SK-N-SH (cell line): ENCODE measurements around the gene SLC24A3. TPM values are rescaled to one million over a fixed set of nuclear protein-coding genes. Genes with fewer than 3 reads are reported as not detected.

Experiments
- CTCF ChIA-PET: fragments of 300-600, 350-600 bp; formaldehyde crosslinking; extraction: SDS; loops from one replicate; lab custom pipeline; 2021; lab: Yijun Ruan, JAX
- POLR2A ChIA-PET: fragments of 350-600 bp; sonication (Branson Sonifier 250); formaldehyde crosslinking; extraction: SDS; loops from one replicate; lab custom pipeline; 2020; ENCODE audit warnings: antibody characterized with exemption, inconsistent platforms; lab: Yijun Ruan, JAX
- DNase-seq: peaks from one replicate; pipeline ENCODE4 v3.0.0; 2012
- H2AFZ ChIP-seq: fragments of 200-600 bp; sonication (generic); 2 replicates; pipeline ENCODE4 v1.8.1; 2016; ENCODE audit warnings: antibody characterized with exemption, mild to moderate bottlenecking, low read depth
- H3F3A ChIP-seq: fragments of 200-600 bp; sonication (generic); replicated peaks from 2 replicates; pipeline ENCODE3; 2016; ENCODE audit warnings: antibody characterized with exemption, mild to moderate bottlenecking; ENCODE audit not compliant: insufficient read depth
- H3K27ac ChIP-seq, 2 experiments: fragments of 200-500 bp in 1 of 2; fragments of 200-600 bp in 1 of 2; sonication (Bioruptor generic) in 1 of 2; sonication (generic), shearing (Covaris generic) in 1 of 2; 2 replicates each; pipeline versions ENCODE4 v1.5.1 to v1.6.1; 2014 to 2016; ENCODE audit warnings: low read depth in 2 of 2, inconsistent platforms in 1 of 2, low read length in 1 of 2, mild to moderate bottlenecking in 1 of 2, mixed read lengths in 1 of 2
- H3K27me3 ChIP-seq: fragments of 200-600 bp; sonication (generic), shearing (Covaris generic); 2 replicates; pipeline ENCODE4 v1.6.1; 2016; ENCODE audit warnings: mixed run types; ENCODE audit not compliant: insufficient read depth
- H3K36me3 ChIP-seq, 2 experiments: fragments of 200-500 bp in 1 of 2; fragments of 200-600 bp in 1 of 2; sonication (Bioruptor generic) in 1 of 2; sonication (generic) in 1 of 2; replicated peaks in 1 of 2; 2 replicates each; pipeline versions ENCODE3 to v1.5.1; 2014 to 2016; ENCODE audit warnings: low read length in 1 of 2, mild to moderate bottlenecking in 1 of 2; ENCODE audit not compliant: insufficient read depth in 2 of 2, control insufficient read depth in 1 of 2
- H3K4me1 ChIP-seq, 2 experiments: fragments of 200-500 bp in 1 of 2; fragments of 200-600 bp in 1 of 2; sonication (Bioruptor generic) in 1 of 2; sonication (generic), shearing (Covaris generic) in 1 of 2; 2 replicates each; pipeline versions ENCODE4 v1.5.1 to v1.6.1; 2014 to 2016; ENCODE audit warnings: low read depth in 1 of 2, low read length in 1 of 2, mixed run types in 1 of 2; ENCODE audit not compliant: insufficient read depth in 2 of 2, control insufficient read depth in 1 of 2
- H3K4me2 ChIP-seq: fragments of 200-600 bp; sonication (generic), shearing (Covaris generic); 2 replicates; pipeline ENCODE4 v1.6.1; 2017; ENCODE audit warnings: mixed run types
- H3K4me3 ChIP-seq, 2 experiments: fragments of 200-500 bp in 1 of 2; fragments of 200-600 bp in 1 of 2; sonication (Bioruptor generic) in 1 of 2; sonication (generic), shearing (Covaris generic) in 1 of 2; 2 replicates each; pipeline versions ENCODE4 v1.5.1 to v1.8.1; 2014 to 2016; ENCODE audit warnings: low read depth in 2 of 2, inconsistent platforms in 1 of 2, low read length in 1 of 2, mild to moderate bottlenecking in 1 of 2, mixed read lengths in 1 of 2, moderate library complexity in 1 of 2
- H3K79me2 ChIP-seq: fragments of 200-600 bp; sonication (generic); 2 replicates; pipeline ENCODE4 v1.8.1; 2017; ENCODE audit warnings: mild to moderate bottlenecking; ENCODE audit not compliant: insufficient read depth
- H3K9ac ChIP-seq: fragments of 200-600 bp; sonication (generic); 2 replicates; pipeline ENCODE4 v1.6.1; 2017; ENCODE audit warnings: mixed run types
- H3K9me2 ChIP-seq: fragments of 200-600 bp; sonication (generic); 2 replicates; pipeline ENCODE4 v1.6.1; 2017; ENCODE audit warnings: mixed run types
- H3K9me3 ChIP-seq: fragments of 200-600 bp; sonication (generic); 2 replicates; pipeline ENCODE4 v1.6.1; 2017; ENCODE audit warnings: mixed run types, mild to moderate bottlenecking, moderate library complexity
- H4K20me1 ChIP-seq: fragments of 200-600 bp; sonication (generic); 2 replicates; pipeline ENCODE4 v1.6.1; 2017; ENCODE audit warnings: mild to moderate bottlenecking, mixed run types; ENCODE audit not compliant: insufficient read depth
- EP300 ChIP-seq, 2 experiments: IDR thresholded peaks; 2 replicates each; pipeline versions ENCODE4 v1.4.0 to v1.6.1; 2012; ENCODE audit warnings: borderline replicate concordance in 1 of 2, low read depth in 1 of 2, low read length in 1 of 2
- FOSL2 ChIP-seq: IDR thresholded peaks from 2 replicates; pipeline ENCODE4 v1.4.0; 2012; ENCODE audit warnings: low read depth, mild to moderate bottlenecking, moderate library complexity, borderline replicate concordance
- FOXM1 ChIP-seq: IDR thresholded peaks from 2 replicates; pipeline ENCODE4 v1.4.0; 2012; ENCODE audit warnings: low read depth, mild to moderate bottlenecking
- JUND ChIP-seq: IDR thresholded peaks from 2 replicates; pipeline ENCODE4 v1.4.0; 2012
- NFIC ChIP-seq: IDR thresholded peaks from 2 replicates; pipeline ENCODE4 v1.4.0; 2012; ENCODE audit warnings: borderline replicate concordance
- NRF1 ChIP-seq: IDR thresholded peaks from 2 replicates; pipeline ENCODE4 v1.6.1; 2012; ENCODE audit warnings: low read depth, mild to moderate bottlenecking, low read length
- PBX3 ChIP-seq: IDR thresholded peaks from 2 replicates; pipeline ENCODE4; 2012
- POLR2AphosphoS5 ChIP-seq: IDR thresholded peaks from 2 replicates; pipeline ENCODE4 v1.6.1; 2012; ENCODE audit warnings: low read depth, low read length
- RAD21 ChIP-seq: IDR thresholded peaks from 2 replicates; pipeline ENCODE4 v1.6.1; 2012; ENCODE audit warnings: mild to moderate bottlenecking, low read length
- REST ChIP-seq: IDR thresholded peaks from 2 replicates; pipeline ENCODE4 v1.6.1; 2012; ENCODE audit warnings: mild to moderate bottlenecking, low read depth, low read length, moderate library complexity
- SIN3A ChIP-seq: IDR thresholded peaks from 2 replicates; pipeline ENCODE4 v1.6.1; 2012; ENCODE audit warnings: low read depth, mild to moderate bottlenecking, low read length, moderate library complexity, borderline replicate concordance
- TCF12 ChIP-seq: IDR thresholded peaks from 2 replicates; pipeline ENCODE4 v1.4.0; 2012
- USF2 ChIP-seq: fragments of 150-350 bp; IDR thresholded peaks from 2 replicates; pipeline ENCODE4 v1.6.1; 2017; ENCODE audit warnings: antibody characterized with exemption, low read length, low read depth, borderline replicate concordance
- YY1 ChIP-seq: IDR thresholded peaks from 2 replicates; pipeline ENCODE4 v1.4.0; 2012; ENCODE audit warnings: low read depth, mild to moderate bottlenecking
- ZBTB33 ChIP-seq: IDR thresholded peaks from 2 replicates; pipeline ENCODE4 v1.4.0; 2012; ENCODE audit warnings: low read depth, borderline replicate concordance
- WGBS: methylation state at CpG from one replicate; pipeline ENCODE4 v1.1.6; 2017; ENCODE audit warnings: low lambda C conversion rate; 5-methylcytosine and 5-hydroxymethylcytosine counted together
- polyA plus RNA-seq, 3 experiments: library from polyadenylated mRNA; depleted of rRNA; stranded (reverse); fragments of >200 nt; gene quantifications; 2 replicates each; pipeline ENCODE4 v1.2.3, GENCODE V29; 2012

The SLC24A3 gene
- polyA plus RNA-seq, 1 of the 3 experiments (the other 2 are of a cell fraction): not detected

GRCh38 chr20:19750101-19750606 is 537.7 kb downstream of the SLC24A3 start:
- Histone ChIP-seq H3K9me3 (no peaks in the 10 kb centered on the region), H2AFZ (no peak overlapping the region)
- POLR2A ChIA-PET: no interaction called here
- TF ChIP-seq POLR2AphosphoS5 (no peak), REST (no peak), RAD21 (no peak), YY1 (no peak), USF2 (no peak), FOSL2 (no peak), JUND (no peak)
- TF ChIP-seq, all 33 proteins: peak for 0
- Histone ChIP-seq H3F3A (no peaks in the 10 kb centered on the region), H3K9me2 (no peaks in the 10 kb centered on the region), H3K27ac (no peak overlapping the region), H3K4me2 (no peak overlapping the region), H3K36me3 (no peaks in the 10 kb centered on the region), H3K9ac (no peak overlapping the region), H3K27me3 (no peaks in the 10 kb centered on the region), H3K79me2 (no peaks in the 10 kb centered on the region), H3K4me3 (no peak overlapping the region), H3K4me1 (peaks cover 0 to 7% of the 10 kb centered on the region in 2 experiments; a peak in 1 of 4 replicates), H4K20me1 (no peaks in the 10 kb centered on the region)
- no peak for DNase-seq
- WGBS: 81% methylated on average over 4 of the region's 4 CpGs
- CTCF ChIA-PET: interaction anchor here (0.9 to 1.4 kb wide), 4 partner anchors 13 to 245 kb away, joined by 3 read pairs; no protein-coding TSS in a partner anchor

GRCh38 chr20:19750907-19751636 is 538.6 kb downstream of the SLC24A3 start:
- no peaks in the 10 kb centered on the region for H3K9me3 ChIP-seq
- no peak overlapping the region for H3K4me2 ChIP-seq
- H3F3A ChIP-seq: no peaks in the 10 kb centered on the region
- H3K4me1 ChIP-seq: peaks cover 0 to 7% of the 10 kb centered on the region in 2 experiments; a peak in 1 of 4 replicates
- ChIA-PET CTCF (interaction anchor here (0.9 to 1.4 kb wide), 4 partner anchors 14 to 244 kb away, joined by 3 read pairs; no protein-coding TSS in a partner anchor), POLR2A (no interaction called here)
- no peaks in the 10 kb centered on the region for H3K27me3 ChIP-seq
- DNase-seq: peak; percentile 26
- no peak overlapping the region for H2AFZ ChIP-seq
- no peaks in the 10 kb centered on the region for H3K9me2 ChIP-seq
- no peaks in the 10 kb centered on the region for H3K36me3 ChIP-seq
- no peak overlapping the region for H3K27ac ChIP-seq
- 28% methylated on average over 5 of the region's 5 CpGs for WGBS
- no peaks in the 10 kb centered on the region for H3K79me2 ChIP-seq
- TF ChIP-seq NFIC (peak; percentile 85), ZBTB33 (no peak), NRF1 (no peak), PBX3 (peak; percentile 82), EP300 (IDR thresholded peaks at IDR 0.05; ENCODE audit: borderline replicate concordance in 1 of 2, low read depth in 1 of 2, low read length in 1 of 2) (peak in 1 of 2 experiments; percentile 33; a peak in 1 of 4 replicates), POLR2AphosphoS5 (0 out of 2 replicates have a peak, but pooled peaks have one; percentile 31), FOXM1 (no peak), SIN3A (no peak), TCF12 (peak; percentile 89)
- H3K9ac ChIP-seq: no peak overlapping the region
- no peak overlapping the region for H3K4me3 ChIP-seq
- H4K20me1 ChIP-seq: no peaks in the 10 kb centered on the region
